22Rv1 (cell line): ENCODE measurements around the gene COPS6.
"Not testable (repeated sequence)": the region's sequence is repeated elsewhere in the genome, so short reads cannot be mapped to it uniquely, and the experiment has no call there.

Experiments
- H3K27ac ChIP-seq: fragments of 450-650 bp; 2 replicates; pipeline ENCODE4 v1.5.1; 2017
- ZFX ChIP-seq: fragments of 450-650 bp; IDR thresholded peaks from 2 replicates; pipeline ENCODE4 v1.6.1; 2017; ENCODE audit warnings: antibody characterized with exemption, borderline replicate concordance
- TF ChIP-seq, protein P1 (sequence below): fragments of 450-650 bp; IDR thresholded peaks from 2 replicates; pipeline ENCODE4 v1.5.1; 2017; ENCODE audit warnings: mild to moderate bottlenecking

The COPS6 gene

DNA sequence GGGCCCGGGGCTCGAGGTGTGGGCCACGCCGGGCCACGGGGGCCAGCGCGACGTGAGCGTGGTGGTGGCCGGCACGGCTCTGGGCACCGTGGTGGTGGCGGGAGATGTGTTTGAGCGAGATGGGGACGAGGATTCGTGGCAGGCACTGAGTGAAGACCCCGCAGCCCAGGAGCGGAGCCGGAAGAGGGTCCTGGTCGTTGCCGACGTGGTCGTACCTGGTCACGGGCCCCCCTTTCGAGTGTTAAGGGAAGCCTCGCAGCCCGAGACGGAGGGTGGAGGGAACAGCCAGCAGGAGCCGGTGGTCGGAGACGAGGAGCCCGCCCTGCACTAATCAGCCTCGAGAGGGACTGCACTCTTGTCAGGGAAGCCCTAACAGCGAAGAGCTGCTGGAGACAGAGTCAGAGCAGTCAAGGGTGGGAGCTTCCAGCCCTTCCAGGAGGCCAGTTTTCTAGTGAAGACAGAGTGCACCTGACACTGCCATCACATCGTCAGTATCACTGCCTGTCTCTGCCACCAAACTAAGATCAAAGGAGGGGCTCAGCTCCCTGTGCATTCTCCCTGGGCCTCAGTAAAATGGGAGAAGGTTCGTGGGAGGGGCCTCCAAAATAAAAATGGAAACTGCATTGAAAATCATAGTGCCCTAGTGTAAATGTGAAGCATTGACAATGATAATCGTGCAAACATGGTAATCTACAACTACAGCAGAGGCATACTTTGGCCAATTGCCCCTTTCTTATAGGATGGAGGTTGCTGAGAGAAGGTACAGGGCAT is 39.3 kb downstream of the COPS6 start:
- no peak for TF ChIP-seq ZFX
- TF ChIP-seq, protein P1, sequence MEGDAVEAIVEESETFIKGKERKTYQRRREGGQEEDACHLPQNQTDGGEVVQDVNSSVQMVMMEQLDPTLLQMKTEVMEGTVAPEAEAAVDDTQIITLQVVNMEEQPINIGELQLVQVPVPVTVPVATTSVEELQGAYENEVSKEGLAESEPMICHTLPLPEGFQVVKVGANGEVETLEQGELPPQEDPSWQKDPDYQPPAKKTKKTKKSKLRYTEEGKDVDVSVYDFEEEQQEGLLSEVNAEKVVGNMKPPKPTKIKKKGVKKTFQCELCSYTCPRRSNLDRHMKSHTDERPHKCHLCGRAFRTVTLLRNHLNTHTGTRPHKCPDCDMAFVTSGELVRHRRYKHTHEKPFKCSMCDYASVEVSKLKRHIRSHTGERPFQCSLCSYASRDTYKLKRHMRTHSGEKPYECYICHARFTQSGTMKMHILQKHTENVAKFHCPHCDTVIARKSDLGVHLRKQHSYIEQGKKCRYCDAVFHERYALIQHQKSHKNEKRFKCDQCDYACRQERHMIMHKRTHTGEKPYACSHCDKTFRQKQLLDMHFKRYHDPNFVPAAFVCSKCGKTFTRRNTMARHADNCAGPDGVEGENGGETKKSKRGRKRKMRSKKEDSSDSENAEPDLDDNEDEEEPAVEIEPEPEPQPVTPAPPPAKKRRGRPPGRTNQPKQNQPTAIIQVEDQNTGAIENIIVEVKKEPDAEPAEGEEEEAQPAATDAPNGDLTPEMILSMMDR, result no peak
- peak overlapping the region; percentile 100 for H3K27ac ChIP-seq

DNA sequence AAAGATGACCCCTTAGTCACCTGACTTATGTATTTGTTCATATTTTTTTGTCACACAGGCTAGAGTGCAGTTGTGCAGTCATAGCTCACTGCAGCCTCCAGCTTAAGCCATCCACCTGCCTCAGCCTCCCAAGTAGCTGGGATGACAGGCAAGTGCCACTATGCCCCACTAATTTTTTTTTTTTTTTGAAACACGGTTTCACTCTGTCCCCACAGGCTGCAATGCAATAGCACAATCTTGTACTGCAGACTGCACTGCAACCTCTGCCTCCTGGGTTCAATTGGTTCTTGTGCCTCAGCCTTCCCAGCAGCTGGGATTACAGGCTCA is 39.8 kb downstream of the COPS6 start:
- peak overlapping the region; percentile 100; the same call in 1 of the 2 replicates for H3K27ac ChIP-seq
- no peak for TF ChIP-seq ZFX
- TF ChIP-seq, protein P1, result no peak

DNA sequence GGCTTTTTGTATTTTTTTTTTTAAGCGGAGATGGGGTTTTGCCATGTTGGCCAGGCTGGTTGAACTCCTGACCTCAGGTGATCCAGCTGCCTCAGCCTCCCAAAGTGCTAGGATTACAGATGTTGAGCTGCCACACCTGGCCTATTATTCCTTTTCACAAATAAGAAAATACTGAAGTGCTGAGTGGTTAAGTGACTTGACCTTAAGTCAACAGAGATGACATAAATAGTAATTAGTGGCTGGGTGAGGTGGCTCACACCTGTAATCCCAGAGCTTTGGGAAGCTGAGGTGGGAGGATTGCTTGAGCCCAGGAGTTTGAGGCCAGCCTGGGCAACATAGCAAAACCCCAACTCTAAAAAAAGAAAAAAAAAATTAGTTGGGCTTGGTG is 41.4 kb downstream of the COPS6 start:
- H3K27ac ChIP-seq, result not testable (repeated sequence)

DNA sequence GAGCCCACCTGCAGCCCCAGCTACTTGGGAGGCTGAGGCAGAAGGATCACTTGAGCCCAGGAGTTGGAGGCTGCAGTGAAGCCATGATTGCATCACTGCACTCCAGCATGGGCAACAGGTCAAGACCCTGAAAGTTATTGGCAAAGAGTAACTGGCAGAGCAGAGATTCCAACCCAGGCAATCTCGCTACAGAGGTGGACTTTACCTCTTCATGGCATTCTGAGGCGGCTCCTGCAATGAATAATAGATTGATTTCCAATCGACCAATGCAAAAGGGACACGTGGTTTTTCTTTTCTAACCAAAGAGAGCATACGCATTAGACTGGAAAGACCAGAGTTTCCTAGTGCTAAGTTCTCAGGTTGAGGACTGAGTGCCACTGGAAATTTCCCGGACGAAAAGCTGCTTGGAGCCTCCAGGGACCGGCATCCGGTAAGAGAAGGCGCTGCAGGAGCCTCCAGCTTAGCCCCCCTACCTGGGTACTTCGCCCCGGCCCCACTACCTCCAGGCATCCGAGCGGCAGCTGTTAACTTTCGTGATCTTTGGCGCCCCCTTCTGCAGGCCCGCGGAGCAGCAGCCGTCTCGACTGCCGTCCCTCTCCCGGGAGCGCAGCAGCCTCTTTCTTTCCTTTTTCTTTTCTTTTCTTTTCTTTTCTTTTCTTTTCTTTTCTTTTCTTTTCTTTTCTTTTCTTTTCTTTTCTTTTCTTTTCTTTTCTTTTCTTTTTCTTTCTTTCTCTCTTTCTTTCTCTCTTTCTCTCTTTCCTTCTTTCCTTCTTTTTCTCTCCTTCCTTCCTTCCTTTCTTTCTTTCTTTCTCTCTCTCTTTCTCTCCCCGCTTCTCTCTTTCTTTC is 42.1 kb downstream of the COPS6 start:
- TF ChIP-seq, protein P1, result peak; percentile 99
- no peak for TF ChIP-seq ZFX
- H3K27ac ChIP-seq, result no peak overlapping the region

DNA sequence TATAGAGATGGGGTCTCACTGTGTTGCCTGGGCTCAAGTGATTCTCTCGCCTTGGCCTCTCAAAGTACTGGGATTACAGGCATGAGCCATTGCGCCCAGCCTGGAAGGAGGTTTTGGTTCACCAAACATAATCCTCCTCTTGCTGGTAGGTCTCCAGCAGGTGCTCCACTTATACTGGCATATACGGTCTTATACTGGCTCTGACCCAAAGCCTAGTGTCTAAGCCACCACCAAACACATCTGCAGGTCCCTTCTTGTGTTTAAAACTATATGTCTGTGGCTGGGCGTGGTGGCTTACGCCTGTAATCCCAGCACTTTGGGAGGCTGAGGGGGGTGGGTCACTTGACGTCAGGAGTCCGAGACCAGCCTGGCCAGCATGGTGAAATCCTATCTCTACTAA is 43.4 kb downstream of the COPS6 start:
- no peak overlapping the region for H3K27ac ChIP-seq
- TF ChIP-seq, protein P1, result no peak
- TF ChIP-seq ZFX, result no peak

DNA sequence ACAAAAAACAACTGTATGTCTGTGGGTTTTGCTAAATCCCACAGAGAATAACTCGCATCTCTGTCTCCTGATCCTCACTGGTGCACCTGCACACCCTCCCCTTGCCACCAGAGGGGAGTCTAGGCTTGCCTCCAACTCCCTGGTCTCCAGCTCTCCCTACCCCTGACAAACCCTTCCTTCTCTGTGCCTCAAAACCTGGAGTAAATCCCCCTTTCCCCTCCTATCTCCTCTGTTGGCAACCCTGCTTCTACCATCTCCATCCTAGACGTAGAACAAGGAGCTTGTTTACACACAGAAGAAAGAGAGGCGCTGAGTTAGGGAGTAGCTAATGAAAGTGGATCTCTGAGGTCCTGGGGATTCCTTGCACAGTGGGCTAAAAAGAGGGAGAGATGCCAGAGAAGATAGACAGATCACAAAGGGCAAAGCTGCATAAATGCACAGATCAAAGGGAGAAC is 44.0 kb downstream of the COPS6 start:
- no peak overlapping the region for H3K27ac ChIP-seq
- TF ChIP-seq, protein P1, result peak; percentile 96
- TF ChIP-seq ZFX, result no peak

DNA sequence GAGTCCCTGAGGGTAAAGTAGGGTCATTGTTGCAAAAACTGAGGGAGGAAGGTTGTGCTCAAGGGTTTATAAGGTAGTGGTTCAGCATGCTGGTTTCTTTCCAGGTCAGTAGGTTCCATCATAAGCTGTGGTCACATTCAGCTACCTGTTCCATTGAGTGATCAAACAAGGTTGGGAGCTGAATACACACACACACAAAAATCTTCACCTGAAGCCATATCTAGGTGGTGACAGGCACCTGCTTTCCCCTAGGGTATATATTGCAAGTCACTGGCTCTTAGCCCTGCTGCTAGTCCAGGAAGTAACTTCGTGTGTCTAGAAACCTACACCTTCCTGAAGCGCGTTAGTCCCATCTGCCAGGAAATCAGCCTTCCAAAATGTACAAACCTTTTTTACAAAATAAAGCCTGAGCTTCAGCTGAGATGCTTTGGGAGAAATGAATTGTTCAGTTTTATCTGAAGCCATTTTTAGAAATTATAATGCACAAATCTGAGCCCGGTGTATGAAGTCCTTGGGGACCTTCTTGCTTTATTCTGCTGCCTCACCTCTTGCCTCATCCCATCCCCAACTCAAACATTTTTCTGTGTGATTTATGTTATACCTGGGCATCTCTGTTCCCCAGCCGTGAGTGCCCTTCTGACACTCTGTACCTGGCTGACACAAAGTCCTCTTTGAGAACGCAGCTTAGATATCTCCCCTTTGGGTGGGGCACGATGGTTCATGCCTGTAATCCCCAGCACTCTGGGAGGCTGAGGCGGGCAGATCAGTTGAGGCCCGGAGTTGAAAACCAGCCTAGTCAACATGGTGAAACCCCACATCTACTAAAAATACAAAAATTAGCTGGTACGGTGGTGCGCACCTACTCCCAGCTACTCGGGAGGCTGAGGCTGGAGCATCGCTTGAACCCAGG is 49.3 kb downstream of the COPS6 start:
- no peak overlapping the region for H3K27ac ChIP-seq
- no peak for TF ChIP-seq ZFX
- TF ChIP-seq, protein P1, result no peak
